NCI-H2227 treated with DMSO at 0.1 percent for 48 hours (cell line): ENCODE measurements around the gene SF3B6.
"Not testable (repeated sequence)": the region's sequence is repeated elsewhere in the genome, so short reads cannot be mapped to it uniquely, and the experiment has no call there.

Source experiments
- DNase-seq: peaks from one replicate; lab custom pipeline; 2025; lab: John Stamatoyannopoulos, UW

The SF3B6 gene

DNA sequence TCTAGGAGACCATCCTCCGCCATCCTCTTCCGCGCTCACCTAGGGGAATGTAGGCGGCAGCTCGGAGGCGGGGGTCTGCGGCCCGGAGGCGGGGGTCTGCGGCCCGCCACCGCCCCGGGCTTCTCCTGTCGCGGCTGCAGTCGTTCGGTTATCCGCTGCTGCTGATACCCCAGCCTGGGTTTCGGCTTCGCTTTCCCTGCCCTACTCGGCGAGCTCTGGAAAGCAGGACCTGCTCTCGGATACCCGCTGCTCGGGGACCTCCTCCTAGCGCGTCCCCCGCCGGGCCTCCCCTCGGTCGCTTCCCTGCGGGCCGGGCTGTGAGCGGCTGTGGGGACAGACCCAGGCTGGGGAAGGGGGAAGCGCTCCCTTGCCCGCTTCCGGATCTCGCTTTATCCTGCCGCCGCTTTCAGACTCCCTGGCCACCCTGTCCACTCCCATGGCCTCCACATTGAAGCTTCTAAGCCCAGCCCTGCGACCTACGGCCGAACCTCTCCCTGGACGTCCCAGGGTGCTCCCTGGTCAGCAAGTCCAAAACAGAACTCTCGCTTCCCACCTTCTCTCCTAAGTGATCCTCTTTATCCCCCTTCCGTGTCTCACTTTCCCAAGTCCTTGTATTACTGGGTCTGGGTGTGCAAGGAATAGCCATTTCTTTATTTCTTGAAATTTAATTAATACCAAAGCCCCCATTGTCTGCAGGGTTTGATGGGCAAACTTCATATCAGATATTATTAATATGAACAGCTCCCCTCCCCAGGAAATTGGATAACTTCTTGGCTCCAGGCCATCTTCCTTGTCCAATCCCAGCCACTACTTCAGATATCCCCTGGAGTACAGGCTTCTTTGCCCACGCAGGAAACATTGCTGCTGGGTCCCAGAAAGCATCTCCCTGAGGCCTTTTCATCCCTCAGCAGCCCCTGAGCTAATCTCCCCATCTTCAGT is 25.8 kb downstream of the SF3B6 start:
- no peak for DNase-seq

DNA sequence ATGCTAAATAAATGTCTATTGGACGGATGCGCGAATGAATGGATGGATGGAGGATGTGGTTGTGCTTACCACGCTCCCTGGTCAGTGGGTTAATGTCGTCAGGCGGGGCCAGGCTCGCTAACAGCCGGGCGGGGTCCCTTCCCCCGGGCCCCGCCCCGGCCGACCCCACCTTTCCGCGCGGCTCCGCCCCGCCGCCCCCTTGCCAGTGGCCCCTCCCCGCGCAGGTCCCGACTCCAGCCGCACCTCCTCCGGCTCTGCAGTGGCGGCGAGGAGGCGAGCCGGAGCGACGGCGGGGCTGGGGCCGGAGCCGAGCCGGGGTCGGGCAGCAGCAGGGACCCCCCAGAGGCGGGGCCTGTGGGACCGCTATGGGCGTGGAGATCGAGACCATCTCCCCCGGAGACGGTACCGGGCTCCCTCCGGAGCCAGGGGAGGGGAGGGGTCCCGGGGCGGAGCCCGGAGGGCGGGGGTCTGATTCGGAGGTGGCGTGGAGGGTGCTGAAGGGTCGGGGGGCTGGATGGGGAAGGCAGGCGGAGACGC is 26.6 kb downstream of the SF3B6 start, which contains the start of gene FKBP1B:
Gene FKBP1B, plus strand, starts transcription at position 257 of the 537 bp plus-strand sequence. Its CDS starts 109 bp downstream, at position 366.
- peak; percentile 83 for DNase-seq

DNA sequence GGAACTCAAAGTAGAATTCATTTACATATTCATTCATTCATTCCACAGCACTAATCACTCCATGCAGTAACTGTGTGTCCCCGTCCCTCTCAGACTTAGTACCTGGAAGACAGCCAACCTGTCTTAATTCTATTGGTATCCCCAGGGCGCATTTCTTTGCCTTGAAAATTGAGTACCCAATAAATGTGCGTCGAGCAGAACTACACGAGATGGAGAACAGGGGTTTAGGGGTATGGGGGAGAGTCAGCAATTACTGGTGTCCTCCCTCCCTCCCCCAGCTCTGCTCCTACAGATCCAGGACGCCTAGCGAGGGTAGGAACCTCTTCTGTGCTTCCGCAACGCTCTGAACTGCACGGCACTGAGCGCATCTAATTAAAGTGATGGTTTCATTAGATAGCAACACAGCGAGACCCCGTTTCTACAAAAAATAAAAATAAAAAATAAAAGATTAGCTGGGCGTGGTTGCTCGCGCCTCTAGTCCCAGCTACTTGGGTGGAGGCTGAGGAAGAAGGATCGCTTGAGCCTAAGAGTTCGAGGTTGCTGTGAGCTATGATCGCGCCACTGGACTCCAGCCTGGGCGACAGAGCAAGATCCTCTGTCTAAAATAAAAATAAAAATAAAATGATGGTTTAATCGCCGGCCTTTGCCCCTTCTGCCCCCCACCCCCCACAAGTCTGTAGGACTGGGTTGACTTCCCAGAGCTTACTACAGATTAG is 27.2 kb downstream of the SF3B6 start:
- DNase-seq = peak; percentile 34

DNA sequence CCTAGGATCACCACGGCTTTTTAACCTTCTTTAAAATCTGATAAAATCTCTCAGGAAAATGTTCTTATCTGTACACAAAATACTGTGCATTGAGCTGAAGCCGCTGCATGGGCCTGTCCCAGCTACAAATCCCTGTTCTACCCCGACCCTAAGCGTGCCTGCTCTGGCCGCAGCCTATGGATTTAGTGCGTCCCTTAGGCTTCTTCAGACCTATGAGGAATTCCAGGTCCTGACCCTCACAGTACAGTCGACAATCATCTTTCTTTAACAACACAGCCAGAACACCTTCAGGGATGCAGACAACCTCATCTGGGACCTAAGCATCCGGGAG is 28.5 kb downstream of the SF3B6 start:
- no peak for DNase-seq

DNA sequence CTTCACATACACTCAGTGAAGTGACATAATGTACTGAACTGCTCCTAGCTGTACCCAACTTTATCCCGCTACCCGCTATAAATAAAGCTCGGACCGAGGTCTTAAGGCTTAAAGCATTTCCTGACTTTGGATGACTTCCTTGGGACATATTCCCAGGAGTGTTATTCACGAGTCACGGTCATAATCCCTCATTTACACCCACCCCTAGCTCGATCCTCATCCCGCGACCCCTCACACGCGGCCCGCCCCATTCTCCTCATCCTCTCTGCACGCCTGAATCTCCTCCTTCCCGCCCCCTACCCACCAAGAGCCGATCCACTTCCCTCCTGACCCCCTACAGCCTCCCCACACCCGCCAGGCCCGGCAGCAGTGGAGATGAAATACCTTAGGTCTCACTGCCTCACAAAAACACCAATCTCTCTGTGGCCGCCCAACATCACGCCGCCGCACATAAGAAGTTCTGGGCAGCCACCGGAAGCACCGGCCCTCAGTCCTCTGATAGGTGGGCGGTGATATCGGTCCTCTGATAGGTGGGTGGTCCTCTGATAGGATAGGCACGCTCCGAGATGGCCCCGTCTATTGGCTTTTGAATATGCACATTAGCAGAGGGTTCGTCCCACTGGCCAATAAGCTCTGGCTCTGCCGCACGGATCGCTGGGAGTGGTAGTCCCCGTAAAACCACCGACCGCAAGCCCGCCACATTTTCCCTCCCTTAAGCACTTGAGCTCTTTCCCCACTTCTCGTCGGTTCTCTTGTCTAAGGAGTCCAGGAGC is 29.0 kb downstream of the SF3B6 start, which contains the start of gene WDCP:
Gene WDCP, minus strand, starts transcription at position 462 of the 773 bp plus-strand sequence. CDS start 7,897 bp downstream, outside the sequence.
- peak; percentile 99 for DNase-seq

DNA sequence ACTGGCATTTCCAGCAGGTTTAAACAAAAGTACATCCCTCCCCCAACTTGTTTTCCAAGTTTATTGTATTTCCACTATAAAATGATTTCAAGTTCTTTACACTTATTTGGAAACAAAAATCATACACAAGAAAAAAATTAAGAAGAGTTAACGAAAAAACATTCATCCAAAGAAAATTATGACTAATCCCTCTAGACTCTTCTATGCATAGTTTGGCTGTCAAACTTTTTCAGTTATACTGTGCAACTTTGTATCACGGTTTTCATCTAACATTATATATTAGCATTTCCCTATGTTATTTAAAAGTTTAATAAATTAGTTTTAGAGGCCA is 29.6 kb downstream of the SF3B6 start:
- no peak for DNase-seq

DNA sequence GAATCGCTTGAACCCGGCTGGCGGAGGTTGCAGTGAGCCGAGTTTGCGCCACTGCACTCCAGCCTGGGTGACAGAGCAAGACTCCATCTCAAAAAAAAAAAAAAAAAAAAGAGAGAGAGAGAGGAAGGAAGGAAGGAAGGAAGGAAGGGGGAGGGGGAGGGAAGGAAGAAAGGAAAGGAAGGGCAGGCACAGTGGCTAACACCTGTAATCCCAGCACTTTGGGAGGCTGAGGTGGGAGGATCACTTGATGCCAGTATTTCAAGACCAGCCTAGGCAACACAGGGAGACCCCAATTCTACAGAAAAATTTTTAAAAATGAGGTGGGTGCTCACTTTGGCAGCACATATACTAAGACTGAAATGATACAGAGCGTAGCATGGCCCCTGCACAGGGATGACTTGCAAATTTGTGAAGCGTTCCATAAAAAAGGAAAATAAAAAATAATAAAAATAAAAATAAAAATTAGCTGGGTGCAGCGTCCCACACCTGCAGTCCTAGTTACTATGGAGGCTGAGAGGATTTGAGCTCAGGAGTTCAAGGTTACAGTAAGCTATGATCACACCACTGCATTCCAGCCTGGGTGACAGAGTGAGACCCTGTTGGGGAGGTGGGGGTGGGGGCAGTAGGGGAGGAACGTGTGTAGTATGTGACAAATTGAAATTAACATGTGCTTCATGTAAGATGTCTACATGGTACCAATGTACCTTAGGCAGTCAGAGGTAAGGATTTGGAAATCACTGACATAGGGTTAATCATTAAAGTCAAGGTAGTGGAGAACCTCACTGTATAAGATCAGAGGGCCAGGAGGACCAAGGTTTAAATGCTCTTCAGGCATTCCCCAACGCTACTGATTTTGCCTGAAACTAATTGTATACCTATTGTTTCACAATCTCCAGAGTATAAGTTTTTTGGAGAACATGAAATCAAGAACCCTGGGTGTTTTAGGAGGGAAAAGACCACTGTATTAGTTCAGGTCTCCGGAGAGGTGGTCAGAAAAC is 30.3 kb downstream of the SF3B6 start:
- no peak for DNase-seq

DNA sequence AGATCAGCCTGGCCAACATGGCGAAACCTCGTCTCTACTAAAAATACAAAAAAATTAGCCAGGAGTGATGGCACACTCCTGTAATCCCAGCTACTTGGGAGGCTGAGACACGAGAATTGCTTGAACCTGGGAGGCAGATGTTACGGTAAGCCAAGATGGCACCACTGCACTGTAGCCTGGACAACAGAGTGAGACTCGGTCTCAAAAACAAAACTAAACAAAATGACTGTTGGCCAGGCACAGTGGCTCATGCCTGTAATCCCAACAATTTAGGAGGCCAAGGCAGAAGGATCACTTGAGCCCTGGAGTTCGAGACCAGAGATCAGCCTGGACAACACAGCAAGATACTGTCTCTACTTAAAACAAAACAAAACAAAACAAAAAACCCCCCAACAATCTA is 33.0 kb downstream of the SF3B6 start:
- DNase-seq = not testable (repeated sequence)

DNA sequence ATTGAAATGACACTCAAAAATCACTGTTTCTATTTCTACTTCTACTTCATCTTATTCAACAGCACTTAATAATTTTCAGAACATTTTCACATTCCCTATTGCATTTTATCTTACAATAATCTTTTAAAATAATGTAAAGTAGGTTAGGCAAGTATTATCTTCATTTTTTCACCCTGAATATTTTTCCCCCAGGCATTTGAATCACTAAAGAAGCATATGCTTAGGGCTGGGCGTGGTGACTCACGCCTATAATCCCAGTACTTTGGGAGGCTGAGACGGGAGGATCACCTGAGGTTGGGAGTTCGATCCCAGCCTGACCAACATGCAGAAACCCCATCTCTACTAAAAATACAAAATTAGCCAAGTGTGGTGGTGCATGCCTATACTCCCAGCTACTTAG is 35.6 kb downstream of the SF3B6 start:
- no peak for DNase-seq

DNA sequence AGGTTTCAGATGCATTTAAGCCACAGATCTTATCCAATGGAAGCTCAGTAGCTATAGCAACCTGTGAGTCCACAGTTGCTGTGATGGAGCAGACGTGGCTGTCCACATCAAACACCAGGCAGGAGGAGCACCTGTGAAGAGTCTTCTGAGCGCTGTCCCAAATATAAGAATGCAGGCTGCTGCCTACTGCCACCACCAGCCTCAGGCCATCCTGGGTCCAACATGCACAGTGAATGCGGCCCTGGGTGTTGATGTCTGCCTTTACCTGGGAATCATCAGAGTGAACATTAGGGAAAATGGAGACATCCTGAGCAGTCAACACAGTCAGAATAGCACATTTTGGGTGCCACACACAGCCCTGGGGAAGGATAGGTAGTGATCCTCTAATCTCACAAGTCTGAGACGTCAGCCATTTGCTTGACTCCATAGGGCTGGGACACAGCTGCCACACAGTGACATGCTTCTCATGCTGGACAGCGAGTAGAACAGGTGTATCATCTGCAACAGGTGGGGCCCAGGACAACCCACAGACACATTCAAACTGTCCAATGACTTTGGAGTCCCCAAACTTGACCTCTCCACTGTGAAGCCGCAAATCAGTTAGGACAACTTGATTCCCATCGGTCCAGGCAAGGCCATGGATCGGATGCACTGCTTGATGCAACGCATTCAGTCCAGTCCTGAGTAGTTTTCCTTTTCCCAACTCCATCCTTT is 37.2 kb downstream of the SF3B6 start:
- no peak for DNase-seq

DNA sequence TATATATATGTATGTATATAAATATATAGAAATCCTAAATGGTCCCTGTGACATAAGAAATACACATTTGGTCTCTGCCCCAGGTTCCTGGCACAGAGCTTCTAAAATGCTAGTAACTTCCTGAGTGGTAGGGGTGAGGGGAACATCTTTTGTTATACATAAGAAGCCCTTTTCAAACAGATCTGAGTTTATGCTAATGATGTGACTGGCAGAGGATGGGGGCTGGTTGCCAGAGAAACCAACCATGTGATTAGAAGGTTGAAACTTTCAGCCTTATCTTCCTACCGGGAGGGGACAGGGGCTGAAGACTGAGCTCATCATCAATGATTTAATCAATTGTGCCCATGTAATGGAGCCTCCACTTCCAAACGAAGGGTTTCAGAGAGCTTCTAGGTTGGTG is 49.9 kb downstream of the SF3B6 start:
- DNase-seq = no peak

DNA sequence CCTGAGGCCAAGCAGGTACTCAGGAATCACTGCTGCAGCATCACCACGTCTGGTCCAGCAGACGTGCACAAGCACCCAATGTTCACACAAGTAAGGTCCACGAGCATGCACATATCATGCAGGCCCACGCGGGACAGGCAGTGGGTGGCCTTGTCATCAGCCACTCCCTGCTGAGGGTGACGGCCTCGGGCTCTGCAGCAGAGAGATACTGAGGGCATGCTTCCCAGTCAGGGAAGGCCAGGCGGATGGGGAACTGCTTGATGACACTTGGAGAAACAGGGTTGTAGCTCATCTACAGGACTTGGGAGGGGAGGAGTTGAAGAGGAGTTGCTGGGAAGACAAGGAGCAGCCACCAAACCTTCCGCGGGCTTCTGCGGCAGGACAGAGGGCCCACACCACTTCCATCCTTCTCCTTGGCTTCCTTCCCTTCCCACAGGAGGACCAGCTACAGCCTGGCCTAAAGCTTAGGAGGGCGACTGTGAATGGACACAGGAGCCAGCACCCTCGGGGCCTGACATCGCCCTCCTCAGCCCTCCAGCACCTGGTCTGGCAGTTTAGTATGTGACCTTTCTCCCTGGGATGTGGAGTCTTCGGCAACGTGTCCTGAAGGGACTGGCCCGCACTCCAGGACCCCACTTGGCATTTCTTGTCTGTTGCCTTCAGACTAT is 51.0 kb downstream of the SF3B6 start:
- no peak for DNase-seq

DNA sequence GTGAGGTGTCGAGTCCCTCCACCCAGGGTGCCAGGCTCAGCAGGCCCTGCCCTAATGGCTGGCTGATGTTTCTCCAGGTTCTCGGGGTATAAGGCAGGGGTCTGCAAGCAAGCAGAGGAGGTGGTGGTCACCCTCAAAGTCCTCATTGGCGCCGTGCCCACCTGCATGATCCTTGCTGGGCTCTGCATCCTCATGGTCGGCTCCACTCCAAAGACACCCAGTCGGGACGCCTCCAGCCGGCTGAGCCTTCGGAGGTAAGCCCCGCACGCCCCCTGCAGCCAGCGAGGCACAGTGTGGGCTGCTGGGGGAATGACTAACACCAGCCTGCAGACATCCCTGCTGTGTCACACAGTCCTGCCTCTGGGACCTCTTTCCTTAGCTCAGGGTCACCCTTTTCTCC is 52.1 kb downstream of the SF3B6 start:
- no peak for DNase-seq

DNA sequence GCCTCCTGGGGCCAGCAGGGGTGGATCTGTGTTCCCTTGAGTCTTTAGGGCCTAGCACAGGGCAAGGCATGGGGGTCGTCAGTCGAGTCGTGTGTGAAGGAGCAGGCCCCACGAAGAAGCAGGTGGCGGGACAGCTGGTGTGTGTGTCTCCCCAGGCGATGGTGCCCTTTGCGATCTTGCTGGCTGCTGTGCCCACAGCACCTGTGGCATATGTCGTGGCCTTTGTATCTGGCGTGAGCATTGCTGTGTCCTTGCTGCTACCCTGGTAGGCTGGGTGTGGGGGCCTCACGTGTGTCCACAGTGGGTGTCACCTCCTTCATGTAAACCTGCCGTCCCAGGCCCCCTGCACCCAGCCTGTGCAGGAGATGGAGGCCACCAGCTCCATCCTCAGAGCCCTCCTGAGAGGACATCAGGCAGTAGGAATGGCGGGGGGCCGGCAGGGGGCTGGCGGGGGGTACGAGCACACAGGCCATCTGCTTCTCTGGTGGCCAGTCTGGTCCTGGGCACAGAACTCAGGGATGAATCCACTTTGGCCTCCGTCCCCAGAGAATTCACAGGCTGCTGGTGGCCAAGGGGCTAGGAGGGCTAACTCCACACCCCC is 53.1 kb downstream of the SF3B6 start:
- DNase-seq = no peak

DNA sequence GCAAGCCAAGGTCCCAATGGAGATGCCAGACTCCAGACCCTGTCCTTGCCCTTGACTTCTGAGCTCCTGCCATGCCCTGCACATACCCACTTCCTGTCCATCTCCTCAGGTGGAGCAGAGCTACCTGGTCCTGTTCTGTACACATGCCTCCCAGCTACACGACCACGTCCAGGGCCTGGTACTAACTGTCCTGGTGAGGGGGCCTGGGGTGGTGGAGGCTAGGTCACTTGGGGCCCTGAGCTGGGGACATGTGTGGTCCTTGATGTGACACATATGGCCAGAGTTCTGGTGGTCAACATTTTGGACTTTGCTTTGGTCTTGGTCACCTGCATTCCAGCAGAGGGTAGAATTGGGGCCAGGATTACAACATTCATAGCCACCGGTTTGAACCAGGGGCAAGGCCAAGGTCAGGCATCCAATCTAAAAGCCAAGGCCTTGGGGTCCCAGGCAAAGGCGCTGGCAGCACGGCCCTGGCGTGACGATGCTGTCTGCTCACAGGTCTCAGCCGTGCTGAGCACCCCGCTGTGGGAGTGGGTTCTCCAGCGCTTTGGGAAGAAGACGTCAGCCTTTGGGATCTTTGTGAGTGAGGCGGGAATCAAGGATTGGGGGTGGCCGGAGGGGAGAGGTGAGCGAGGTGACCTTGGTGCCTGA is 53.7 kb downstream of the SF3B6 start:
- no peak for DNase-seq

DNA sequence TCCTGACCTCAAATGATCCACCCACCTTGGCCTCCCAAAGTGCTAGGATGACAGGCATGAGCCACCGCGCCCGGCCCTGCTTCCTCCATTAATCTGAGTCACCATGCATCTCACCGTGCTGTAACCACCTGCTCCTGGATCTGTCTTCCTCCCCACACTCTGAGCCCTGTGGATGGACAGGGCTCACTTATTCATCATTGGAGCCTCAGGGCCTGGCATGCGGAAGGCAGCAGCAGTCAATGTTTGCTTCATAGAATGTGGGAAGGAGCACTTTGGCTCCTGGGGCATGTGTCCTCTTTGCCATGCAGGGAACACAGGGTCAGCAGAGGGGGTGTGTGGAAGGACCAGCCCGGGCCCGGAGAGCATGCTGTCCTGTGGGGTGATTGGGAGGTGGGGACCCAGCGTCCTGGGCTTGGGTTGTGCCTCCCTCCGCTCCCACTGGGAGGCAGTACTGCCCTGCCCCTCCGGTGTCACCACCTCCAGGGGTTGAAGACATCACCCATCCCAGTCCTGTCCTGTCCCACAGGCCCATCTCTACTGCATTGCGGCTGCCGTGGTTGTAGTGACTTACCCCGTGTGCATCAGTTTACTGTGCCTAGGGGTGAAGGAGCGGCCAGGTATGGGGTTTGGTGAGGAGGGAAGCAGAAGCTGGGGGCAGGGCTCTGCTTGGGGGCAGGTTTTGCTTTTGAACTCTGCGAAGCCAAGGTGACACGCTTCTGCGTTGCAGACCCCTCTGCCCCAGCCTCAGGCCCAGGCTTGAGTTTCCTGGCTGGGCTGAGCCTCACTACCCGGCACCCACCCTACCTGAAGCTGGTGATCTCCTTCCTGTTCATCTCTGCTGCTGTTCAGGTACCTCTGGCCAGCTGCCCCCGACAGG is 54.8 kb downstream of the SF3B6 start:
- no peak for DNase-seq

DNA sequence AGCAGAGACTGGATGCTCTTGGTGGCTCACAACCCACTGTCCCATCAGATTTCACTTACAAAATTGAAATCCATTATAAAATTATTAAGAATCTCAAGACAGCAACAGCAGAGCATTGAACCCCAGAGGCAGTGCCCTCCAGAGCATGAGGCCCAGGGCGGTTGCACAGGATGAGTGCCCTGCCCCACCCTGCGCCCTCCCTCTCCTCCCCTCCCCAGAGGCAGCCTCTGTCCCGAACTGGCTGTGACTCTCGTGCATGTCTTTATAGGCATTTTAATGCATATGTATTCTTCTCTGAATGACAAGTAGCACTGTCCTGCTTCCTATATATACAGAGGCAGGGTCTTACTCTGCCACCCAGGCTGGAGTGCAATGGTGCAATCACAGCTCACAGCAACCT is 55.9 kb downstream of the SF3B6 start:
- no peak for DNase-seq

DNA sequence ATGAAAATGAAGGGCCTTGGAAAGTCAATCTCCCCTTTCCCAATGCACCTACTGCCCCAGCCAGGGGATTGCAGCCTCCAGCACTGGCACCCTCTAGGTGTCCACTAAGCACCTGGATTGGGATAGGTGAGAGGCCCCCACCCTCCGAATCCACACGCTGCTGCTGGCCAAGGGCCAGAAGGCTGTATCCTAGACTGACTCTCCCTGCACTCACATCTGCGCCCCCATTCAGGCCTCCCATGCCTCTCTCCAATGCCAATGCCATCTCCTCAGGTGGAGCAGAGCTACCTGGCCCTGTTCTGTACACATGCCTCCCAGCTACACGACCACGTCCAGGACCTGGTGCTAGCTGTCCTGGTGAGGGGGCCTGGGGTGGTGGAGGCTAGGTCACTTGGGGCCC is 56.4 kb downstream of the SF3B6 start:
- DNase-seq = no peak
